HepG2 (cell line): ENCODE results near the gene S100A5. TPM values are rescaled to one million over a fixed set of nuclear protein-coding genes. Genes with fewer than 3 reads are reported as not detected.

Experiments
- CCAR2 ChIP-seq: fragments of 200-400 bp; formaldehyde crosslinking; optimal IDR thresholded peaks from 2 replicates; pipeline ENCODE3; 2018; ENCODE audit warnings: low read depth, mild to moderate bottlenecking, low read length, moderate library complexity
- ETV5 ChIP-seq: IDR thresholded peaks from 2 replicates; pipeline ENCODE4 v1.6.1; 2018; ENCODE audit warnings: missing biosample characterization, missing genetic modification reagents, inconsistent platforms, borderline replicate concordance
- HOXA9 ChIP-seq: sonication (generic); formaldehyde crosslinking; IDR thresholded peaks from 2 replicates; pipeline ENCODE4 v1.8.1; 2022; ENCODE audit warnings: missing genetic modification reagents, mild to moderate bottlenecking, moderate library complexity, borderline replicate concordance
- MAFG ChIP-seq: sonication (generic); formaldehyde crosslinking; IDR thresholded peaks from 2 replicates; pipeline ENCODE4 v1.5.1; 2020; ENCODE audit warnings: mild to moderate bottlenecking, missing genetic modification reagents
- NAIF1 ChIP-seq: sonication (generic); formaldehyde crosslinking; IDR thresholded peaks from 2 replicates; pipeline ENCODE4 v1.5.0; 2020; ENCODE audit warnings: mild to moderate bottlenecking, missing genetic modification reagents, borderline replicate concordance
- NR2F1 ChIP-seq, 2 experiments: fragments of 450-650 bp in 1 of 2; formaldehyde crosslinking in 1 of 2; IDR thresholded peaks; 2 replicates each; pipeline versions ENCODE4 v1.5.0 to v1.6.1; 2016 to 2020; ENCODE audit warnings: mild to moderate bottlenecking in 1 of 2, missing compliant biosample characterization in 1 of 2, missing genetic modification reagents in 1 of 2, moderate library complexity in 1 of 2
- RBFOX2 ChIP-seq: fragments of 200-400 bp; formaldehyde crosslinking; IDR thresholded peaks from 2 replicates; pipeline ENCODE4 v1.6.1; 2017; ENCODE audit warnings: low read depth, mild to moderate bottlenecking, low read length
- RFX5 ChIP-seq: IDR thresholded peaks from 2 replicates; pipeline ENCODE4 v1.6.1; 2011; ENCODE audit warnings: low read depth, low read length, improper control_type of control experiment
- SATB2 ChIP-seq: sonication (generic); formaldehyde crosslinking; IDR thresholded peaks from 2 replicates; pipeline ENCODE4 v1.5.0; 2020; ENCODE audit warnings: missing genetic modification reagents
- TP53 ChIP-seq: sonication (generic); formaldehyde crosslinking; conservative IDR thresholded peaks from 2 replicates; pipeline ENCODE4 v1.4.0; 2020; ENCODE audit warnings: missing genetic modification reagents
- WIZ ChIP-seq: sonication (generic); formaldehyde crosslinking; IDR thresholded peaks from 2 replicates; pipeline ENCODE4 v1.5.1; 2020; ENCODE audit warnings: mild to moderate bottlenecking, missing genetic modification reagents
- ZBTB4 ChIP-seq: sonication (generic); formaldehyde crosslinking; IDR thresholded peaks from 2 replicates; pipeline ENCODE4 v1.4.0; 2020; ENCODE audit warnings: missing genetic modification reagents, mild to moderate bottlenecking, borderline replicate concordance
- ZC3H4 ChIP-seq: sonication (generic); formaldehyde crosslinking; IDR thresholded peaks from 2 replicates; pipeline ENCODE4 v1.4.0; 2020; ENCODE audit warnings: missing genetic modification reagents, borderline replicate concordance
- ZFP90 ChIP-seq: sonication (generic); formaldehyde crosslinking; IDR thresholded peaks from 2 replicates; pipeline ENCODE4 v1.8.0; 2022; ENCODE audit warnings: missing genetic modification reagents, mild to moderate bottlenecking, inconsistent platforms, borderline replicate concordance
- ZNF224 ChIP-seq: sonication (generic); formaldehyde crosslinking; IDR thresholded peaks from 2 replicates; pipeline ENCODE4 v1.5.0; 2020; ENCODE audit warnings: mild to moderate bottlenecking, missing genetic modification reagents
- ZNF230 ChIP-seq: sonication (generic); formaldehyde crosslinking; IDR thresholded peaks from 2 replicates; pipeline ENCODE4 v1.4.0; 2020; ENCODE audit warnings: mild to moderate bottlenecking, missing genetic modification reagents
- ZNF337 ChIP-seq: sonication (generic); formaldehyde crosslinking; IDR thresholded peaks from 2 replicates; pipeline ENCODE4 v1.5.1; 2020; ENCODE audit warnings: missing genetic modification reagents, low read depth, mild to moderate bottlenecking, borderline replicate concordance
- ZNF510 ChIP-seq: sonication (generic); formaldehyde crosslinking; IDR thresholded peaks from 2 replicates; pipeline ENCODE4 v1.4.0; 2020; ENCODE audit warnings: low read depth, mild to moderate bottlenecking, missing genetic modification reagents
- ZNF557 ChIP-seq: sonication (generic); formaldehyde crosslinking; IDR thresholded peaks from 2 replicates; pipeline ENCODE4 v1.4.0; 2020; ENCODE audit warnings: missing genetic modification reagents
- ZNF644 ChIP-seq: IDR thresholded peaks from 2 replicates; pipeline ENCODE4 v1.6.1; 2016; ENCODE audit warnings: low read depth
- ZNF660 ChIP-seq: sonication (generic); formaldehyde crosslinking; IDR thresholded peaks from 2 replicates; pipeline ENCODE4 v1.5.1; 2020; ENCODE audit warnings: mild to moderate bottlenecking, low read depth, missing genetic modification reagents, borderline replicate concordance
- ZNF710 ChIP-seq: sonication (generic); formaldehyde crosslinking; IDR thresholded peaks from 2 replicates; pipeline ENCODE4 v1.5.0; 2020; ENCODE audit warnings: mild to moderate bottlenecking, missing genetic modification reagents, borderline replicate concordance
- ZNF777 ChIP-seq: sonication (generic); formaldehyde crosslinking; IDR thresholded peaks from 2 replicates; pipeline ENCODE4 v1.4.0; 2020; ENCODE audit warnings: missing genetic modification reagents
- polyA plus RNA-seq, 8 experiments: library from polyadenylated mRNA; depleted of rRNA in 3 of 8; stranded (reverse) in 7 of 8; unstranded in 1 of 8; fragments of >200 nt; fragmentation: Illumina TruSeq in 4 of 8; extraction: Trizol in 4 of 8; gene quantifications; 2 replicates each; pipeline versions ENCODE4 v1.2.1 to v1.2.3, GENCODE V29; 2011 to 2016; ENCODE audit warnings: low read depth in 4 of 8, missing spikeins in 1 of 8, mixed read lengths in 1 of 8; ENCODE audit not compliant: insufficient read depth in 1 of 8
- total RNA-seq, 5 experiments: library from RNA; depleted of rRNA; stranded (reverse); fragments of >200 nt; fragmentation: Illumina TruSeq; extraction: Trizol; gene quantifications; 2 replicates each; pipeline ENCODE4 v1.2.3, GENCODE V29; 2016; ENCODE audit warnings: low read depth in 1 of 5
- TF ChIP-seq, protein P1 (sequence below): sonication (generic); formaldehyde crosslinking; IDR thresholded peaks from 2 replicates; pipeline ENCODE4 v1.4.0; 2020; ENCODE audit warnings: missing genetic modification reagents

S100A5 gene
- total and polyA plus RNA-seq, 2 of the 13 experiments (the other 11 are each of a cell fraction or from before 2014, with no cell fraction given), result not detected

DNA sequence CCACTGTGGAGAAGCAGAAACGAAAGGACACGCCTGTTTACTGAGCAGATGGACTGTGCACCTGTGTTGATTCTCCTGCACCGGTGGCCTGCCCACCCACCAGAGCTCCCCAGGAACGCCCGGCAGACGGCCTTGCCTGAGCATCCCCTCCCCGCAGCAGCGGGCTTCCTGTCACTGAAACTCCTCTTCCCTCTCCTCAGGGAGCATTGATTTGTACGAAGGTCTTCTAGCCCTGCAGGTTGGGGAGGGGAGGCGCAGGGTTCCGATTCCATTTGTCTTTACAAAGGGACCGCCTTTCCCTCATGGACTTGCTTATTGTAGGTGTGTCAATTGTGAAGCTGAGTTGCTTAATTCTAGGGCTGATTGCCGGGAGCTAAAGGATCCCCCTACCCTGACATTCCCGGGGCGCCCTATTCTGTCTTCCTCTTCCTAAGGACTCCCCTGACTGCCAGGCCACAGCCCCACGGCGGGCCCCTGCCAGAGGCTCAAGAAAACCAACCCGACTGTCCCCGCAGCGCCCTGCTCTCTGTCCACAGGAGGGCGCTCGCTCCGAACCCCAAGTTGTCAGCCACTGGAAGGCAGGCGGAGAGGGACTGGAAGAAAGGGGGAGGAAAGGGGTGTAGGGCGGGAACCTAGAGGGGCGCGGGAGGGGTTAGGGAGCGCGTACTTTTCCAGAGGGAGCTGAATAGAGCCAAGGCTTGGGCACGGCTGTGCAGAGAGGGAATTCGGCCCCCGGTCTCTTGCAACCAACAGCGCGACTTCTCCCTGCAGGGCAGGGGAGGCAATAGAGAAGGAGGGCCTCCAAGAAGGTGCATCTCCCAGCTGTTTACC lies 7.8 kb downstream of the S100A5 start (continued):
- no peak for TF ChIP-seq ZNF337
- no peak for TF ChIP-seq SATB2 (CRISPR knock-in tag)
- TF ChIP-seq ZFP90, result no peak
- TF ChIP-seq ZNF710, result no peak
- TF ChIP-seq, protein P1, sequence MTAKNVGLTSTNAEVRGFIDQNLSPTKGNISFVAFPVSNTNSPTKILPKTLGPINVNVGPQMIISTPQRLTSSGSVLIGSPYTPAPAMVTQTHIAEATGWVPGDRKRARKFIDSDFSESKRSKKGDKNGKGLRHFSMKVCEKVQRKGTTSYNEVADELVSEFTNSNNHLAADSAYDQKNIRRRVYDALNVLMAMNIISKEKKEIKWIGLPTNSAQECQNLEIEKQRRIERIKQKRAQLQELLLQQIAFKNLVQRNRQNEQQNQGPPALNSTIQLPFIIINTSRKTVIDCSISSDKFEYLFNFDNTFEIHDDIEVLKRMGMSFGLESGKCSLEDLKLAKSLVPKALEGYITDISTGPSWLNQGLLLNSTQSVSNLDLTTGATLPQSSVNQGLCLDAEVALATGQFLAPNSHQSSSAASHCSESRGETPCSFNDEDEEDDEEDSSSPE (CRISPR knock-in tag), result no peak
- TF ChIP-seq TP53, result no peak
- no peak for TF ChIP-seq ZNF510 (CRISPR knock-in tag)
- TF ChIP-seq CCAR2, result peak; percentile 64
- 0 out of 2 replicates have a peak, but pooled peaks have one; percentile 15 for TF ChIP-seq ZNF777 (CRISPR knock-in tag)
- no peak for TF ChIP-seq RBFOX2
- no peak for TF ChIP-seq HOXA9 (CRISPR knock-in tag)
- no peak for TF ChIP-seq NAIF1 (CRISPR knock-in tag)
- no peak for TF ChIP-seq ZNF224 (CRISPR knock-in tag)
- TF ChIP-seq ETV5 (CRISPR knock-in tag), result peak; percentile 64; the same call in 1 of the 2 replicates
- no peak for TF ChIP-seq WIZ
- no peak for TF ChIP-seq ZNF660 (CRISPR knock-in tag)
- TF ChIP-seq NR2F1 (CRISPR knock-in tag; IDR thresholded peaks at IDR 0.05), result no peak
- no peak for TF ChIP-seq ZNF644 (CRISPR knock-in tag)
- TF ChIP-seq ZNF557 (CRISPR knock-in tag), result no peak
- no peak for TF ChIP-seq ZNF230
- no peak for TF ChIP-seq ZBTB4 (CRISPR knock-in tag)
- no peak for TF ChIP-seq MAFG
- TF ChIP-seq ZC3H4 (CRISPR knock-in tag), result no peak
- TF ChIP-seq RFX5, result no peak
